ENCODE measurements around the gene EPHB3.
"Not testable (repeated sequence)": the region's sequence is repeated elsewhere in the genome, so short reads cannot be mapped to it uniquely, and the experiment has no call there.

Gene EPHB3

GRCh38 chr3:184600685-184601377, 39.2 kb downstream of the EPHB3 start:
- DNase-seq (ENCODE audit: low read depth) = no peak

GRCh38 chr3:184601576-184602371, 40.2 kb downstream of the EPHB3 start:
- DNase-seq (ENCODE audit: low read depth) = no peak

- DNase-seq (ENCODE audit: low read depth) = no peak
Measured at GRCh38 chr3:184602372-184603150, 41.0 kb downstream of the EPHB3 start.

- no peak for DNase-seq (ENCODE audit: low read depth)
Measured at GRCh38 chr3:184603151-184604030, 41.8 kb downstream of the EPHB3 start.

GRCh38 chr3:184604039-184604601, 42.5 kb downstream of the EPHB3 start:
- DNase-seq (ENCODE audit: low read depth) = no peak

GRCh38 chr3:184604615-184605290, 43.2 kb downstream of the EPHB3 start:
- no peak for DNase-seq (ENCODE audit: low read depth)

- peak; percentile 5 for DNase-seq (ENCODE audit: low read depth)
Measured at GRCh38 chr3:184608209-184608608, 46.6 kb downstream of the EPHB3 start.

GRCh38 chr3:184609476-184610244, 48.1 kb downstream of the EPHB3 start:
- DNase-seq (ENCODE audit: low read depth) = no peak

- no peak for DNase-seq (ENCODE audit: low read depth)
Measured at GRCh38 chr3:184610245-184610871, 48.8 kb downstream of the EPHB3 start.

GRCh38 chr3:184611607-184612281, 50.2 kb downstream of the EPHB3 start:
- DNase-seq (ENCODE audit: low read depth) = no peak

- no peak for DNase-seq (ENCODE audit: low read depth)
Measured at GRCh38 chr3:184615396-184615795, 53.8 kb downstream of the EPHB3 start.

GRCh38 chr3:184616436-184616835, 54.9 kb downstream of the EPHB3 start:
- no peak for DNase-seq (ENCODE audit: low read depth)

GRCh38 chr3:184617306-184617705, 55.7 kb downstream of the EPHB3 start:
- DNase-seq (ENCODE audit: low read depth) = not testable (repeated sequence)

- no peak for DNase-seq (ENCODE audit: low read depth)
Measured at GRCh38 chr3:184618811-184619210, 57.2 kb downstream of the EPHB3 start.

- DNase-seq (ENCODE audit: low read depth) = no peak
Measured at GRCh38 chr3:184619369-184619768, 57.8 kb downstream of the EPHB3 start.

GRCh38 chr3:184619787-184620430, 58.3 kb downstream of the EPHB3 start:
- DNase-seq (ENCODE audit: low read depth) = no peak

GRCh38 chr3:184620475-184621119, 59.0 kb downstream of the EPHB3 start:
- peak; percentile 66 for DNase-seq (ENCODE audit: low read depth)

- not testable (repeated sequence) for DNase-seq (ENCODE audit: low read depth)
Measured at GRCh38 chr3:184622156-184622555, 60.6 kb downstream of the EPHB3 start.

Data from ELR (cell line).